H1 (cell line): ENCODE data around the gene SSH2. TPM values are rescaled to one million over a fixed set of nuclear protein-coding genes. Genes with fewer than 3 reads are reported as not detected.

ENCODE experiments used
- CTCF ChIA-PET: fragments of 300-600 bp; sonication (Branson Sonifier 250); formaldehyde crosslinking; loops from one replicate; lab custom pipeline; 2021; ENCODE audit not compliant: partially characterized antibody; lab: Charles Lee
- POLR2A ChIA-PET: fragments of 300-600 bp; sonication (Branson Sonifier 250); formaldehyde crosslinking; loops from one replicate; lab custom pipeline; 2021; ENCODE audit warnings: inconsistent platforms; ENCODE audit not compliant: partially characterized antibody; lab: Charles Lee
- DNase-seq, 2 experiments: peaks; one replicate each; pipeline versions ENCODE4 v3.0.0 to v3.0.0-alpha.2; 2010 to 2022; ENCODE audit warnings: low spot score in 2 of 2, low read depth in 1 of 2, mixed read lengths in 1 of 2
- FAIRE-seq: peaks from 2 replicates; lab custom pipeline; 2011; peaks lifted over from hg19 to GRCh38; lab: Jason Lieb, UNC
- H2AFZ ChIP-seq: 2 replicates; pipeline ENCODE4 v1.8.1; 2012; ENCODE audit warnings: low read length, inconsistent platforms
- H2AK5ac ChIP-seq: 2 replicates; pipeline ENCODE4 v1.6.1; 2013; ENCODE audit warnings: low read depth, low read length
- H2BK120ac ChIP-seq: replicated peaks from 2 replicates; pipeline ENCODE3; 2013; ENCODE audit warnings: low read depth, low read length, inconsistent platforms
- H2BK12ac ChIP-seq: 2 replicates; pipeline ENCODE4 v1.6.1; 2013; ENCODE audit warnings: low read depth, low read length
- H2BK15ac ChIP-seq: 2 replicates; pipeline ENCODE4 v1.6.1; 2013; ENCODE audit warnings: low read length
- H2BK20ac ChIP-seq: 2 replicates; pipeline ENCODE4 v1.6.1; 2013; ENCODE audit warnings: low read length
- H2BK5ac ChIP-seq: 2 replicates; pipeline ENCODE4 v1.6.1; 2013; ENCODE audit warnings: low read depth, low read length
- H3K14ac ChIP-seq: 2 replicates; pipeline ENCODE4 v1.6.1; 2013; ENCODE audit warnings: inconsistent platforms; ENCODE audit not compliant: insufficient read length
- H3K18ac ChIP-seq: 2 replicates; pipeline ENCODE4 v1.6.1; 2013; ENCODE audit warnings: low read length; ENCODE audit errors: extremely low read depth
- H3K23ac ChIP-seq: 2 replicates; pipeline ENCODE4 v1.6.1; 2013; ENCODE audit warnings: inconsistent platforms; ENCODE audit not compliant: insufficient read length
- H3K23me2 ChIP-seq: 2 replicates; pipeline ENCODE4 v1.6.1; 2013; ENCODE audit warnings: low read depth, low read length
- H3K27ac ChIP-seq: 2 replicates; pipeline ENCODE4 v1.6.1; 2011; ENCODE audit warnings: low read depth, low read length, inconsistent platforms
- H3K27me3 ChIP-seq, 4 experiments: replicated peaks in 1 of 4; 1 replicate in 1 of 4; 2 replicates in 3 of 4; pipeline versions ENCODE4 v1.6.1 to v1.8.1; 2011 to 2013; ENCODE audit warnings: low read length in 3 of 4, mild to moderate bottlenecking in 3 of 4, inconsistent platforms in 2 of 4, mixed read lengths in 2 of 4, moderate library complexity in 1 of 4; ENCODE audit not compliant: control insufficient read depth in 3 of 4, insufficient read depth in 3 of 4; ENCODE audit errors: extremely low read depth in 1 of 4
- H3K36me3 ChIP-seq, 4 experiments: 2 replicates each; pipeline versions ENCODE4 v1.6.1 to v1.8.1; 2011 to 2013; ENCODE audit warnings: mild to moderate bottlenecking in 4 of 4, low read length in 3 of 4, moderate library complexity in 2 of 4, control low read depth in 1 of 4, inconsistent platforms in 1 of 4; ENCODE audit not compliant: insufficient read depth in 4 of 4, control insufficient read depth in 2 of 4
- H3K4ac ChIP-seq: replicated peaks from 2 replicates; pipeline ENCODE3; 2013; ENCODE audit warnings: low read length, low read depth, mixed read lengths, inconsistent platforms; ENCODE audit not compliant: insufficient read length
- H3K4me1 ChIP-seq, 4 experiments: replicated peaks in 1 of 4; 1 replicate in 1 of 4; 2 replicates in 3 of 4; pipeline versions ENCODE4 v1.6.1 to v1.8.1; 2011 to 2013; ENCODE audit warnings: low read length in 3 of 4, inconsistent platforms in 2 of 4, mixed read lengths in 1 of 4; ENCODE audit not compliant: insufficient read depth in 4 of 4, control insufficient read depth in 3 of 4
- H3K4me2 ChIP-seq, 2 experiments: 2 replicates each; pipeline versions ENCODE4 v1.6.1 to v1.8.1; 2011 to 2013; ENCODE audit warnings: low read depth in 2 of 2, low read length in 2 of 2, control low read depth in 1 of 2, inconsistent platforms in 1 of 2, mild to moderate bottlenecking in 1 of 2; ENCODE audit not compliant: insufficient read depth in 1 of 2
- H3K4me3 ChIP-seq, 4 experiments: fragments of 200-600, 300-600 bp in 1 of 4; sonication (generic), shearing (Covaris generic), sonication (Bioruptor Twin) in 1 of 4; 2 replicates each; pipeline versions ENCODE4 v1.5.1 to v1.8.1; 2011 to 2016; ENCODE audit warnings: low read length in 4 of 4, low read depth in 3 of 4, control low read depth in 2 of 4, inconsistent platforms in 2 of 4, mild to moderate bottlenecking in 2 of 4, mixed read lengths in 1 of 4, moderate library complexity in 1 of 4; ENCODE audit not compliant: insufficient read depth in 2 of 4; ENCODE audit errors: extremely low read depth in 1 of 4
- H3K56ac ChIP-seq: replicated peaks from 2 replicates; pipeline ENCODE3; 2013; ENCODE audit warnings: low read depth, mild to moderate bottlenecking, mixed read lengths, low read length, inconsistent platforms; ENCODE audit not compliant: insufficient read length
- H3K79me1 ChIP-seq: 2 replicates; pipeline ENCODE4 v1.6.1; 2013; ENCODE audit warnings: low read depth, low read length, control low read depth
- H3K79me2 ChIP-seq, 2 experiments: 2 replicates each; pipeline versions ENCODE4 v1.6.1 to v1.8.1; 2012 to 2013; ENCODE audit warnings: low read length in 2 of 2, mild to moderate bottlenecking in 2 of 2, inconsistent platforms in 1 of 2; ENCODE audit not compliant: insufficient read depth in 2 of 2, control insufficient read depth in 1 of 2
- H3K9ac ChIP-seq, 4 experiments: replicated peaks in 1 of 4; 1 replicate in 1 of 4; 2 replicates in 3 of 4; pipeline versions ENCODE4 v1.6.1 to v1.8.1; 2011 to 2013; ENCODE audit warnings: low read depth in 3 of 4, low read length in 3 of 4, control low read depth in 2 of 4, mild to moderate bottlenecking in 2 of 4, moderate library complexity in 2 of 4, inconsistent platforms in 1 of 4; ENCODE audit errors: extremely low read depth in 1 of 4
- H3K9me3 ChIP-seq, 2 experiments: 2 replicates each; pipeline versions ENCODE4 v1.6.1 to v1.8.1; 2012 to 2013; ENCODE audit warnings: mild to moderate bottlenecking in 2 of 2, moderate library complexity in 2 of 2, control low read depth in 1 of 2, inconsistent platforms in 1 of 2, low read depth in 1 of 2, low read length in 1 of 2, mixed read lengths in 1 of 2; ENCODE audit not compliant: insufficient read depth in 2 of 2
- H4K20me1 ChIP-seq, 2 experiments: replicated peaks in 1 of 2; 2 replicates each; pipeline versions ENCODE3 to v1.8.1; 2011 to 2013; ENCODE audit warnings: inconsistent platforms in 2 of 2, low read length in 2 of 2, mild to moderate bottlenecking in 1 of 2; ENCODE audit not compliant: insufficient read depth in 2 of 2, control insufficient read depth in 1 of 2
- H4K5ac ChIP-seq: 2 replicates; pipeline ENCODE4 v1.6.1; 2013; ENCODE audit warnings: low read length, low read depth, mixed read lengths, inconsistent platforms; ENCODE audit not compliant: insufficient read length
- H4K8ac ChIP-seq: 2 replicates; pipeline ENCODE4 v1.8.0; 2013; ENCODE audit warnings: mild to moderate bottlenecking, moderate library complexity, low read length, inconsistent platforms; ENCODE audit not compliant: insufficient read depth; ENCODE audit errors: extremely low read depth
- H4K91ac ChIP-seq: replicated peaks from 2 replicates; pipeline ENCODE3; 2013; ENCODE audit warnings: low read length, mixed read lengths, inconsistent platforms; ENCODE audit not compliant: insufficient read length
- EP300 ChIP-seq, 2 experiments: IDR thresholded peaks; 1 replicate in 1 of 2; 2 replicates in 1 of 2; pipeline ENCODE4 v1.6.1; 2011 to 2012; ENCODE audit warnings: low read depth in 2 of 2, low read length in 2 of 2, mild to moderate bottlenecking in 2 of 2, borderline replicate concordance in 1 of 2, inconsistent platforms in 1 of 2, moderate library complexity in 1 of 2
- JUND ChIP-seq: IDR thresholded peaks from 2 replicates; pipeline ENCODE4 v1.6.1; 2011; ENCODE audit warnings: mild to moderate bottlenecking, improper control_type of control experiment, low read length
- RBBP5 ChIP-seq: IDR thresholded peaks from 2 replicates; pipeline ENCODE4 v1.7.1; 2012; ENCODE audit warnings: low read depth, mild to moderate bottlenecking, inconsistent platforms, low read length, moderate library complexity, borderline replicate concordance
- SIX5 ChIP-seq: IDR thresholded peaks from 2 replicates; pipeline ENCODE4 v1.6.1; 2011; ENCODE audit warnings: mild to moderate bottlenecking, low read depth, low read length
- YY1 ChIP-seq: IDR thresholded peaks from 2 replicates; pipeline ENCODE4 v1.6.1; 2011; ENCODE audit warnings: low read depth, mild to moderate bottlenecking, low read length
- WGBS, 2 experiments: shearing (Covaris generic) in 1 of 2; methylation state at CpG; one replicate each; pipeline versions ENCODE4 v1.1.6 to v1.1.7; 2013 to 2015; ENCODE audit warnings: low lambda C conversion rate in 2 of 2, mixed read lengths in 2 of 2, inconsistent platforms in 1 of 2, low coverage in 1 of 2, missing lambda C conversion rate in 1 of 2; ENCODE audit not compliant: insufficient replicate concordance in 2 of 2, insufficient coverage in 1 of 2, insufficient read length in 1 of 2; ENCODE audit errors: extremely low coverage in 1 of 2, missing lambda C conversion rate in 1 of 2; 5-methylcytosine and 5-hydroxymethylcytosine counted together
- polyA plus RNA-seq, 7 experiments: library from polyadenylated mRNA; depleted of rRNA in 3 of 7; stranded (reverse) in 5 of 7; unstranded in 2 of 7; fragments of >200 nt in 5 of 7; fragments of 200-250 nt in 2 of 7; gene quantifications; 1 replicate in 5 of 7; 2 replicates in 1 of 7; 4 replicates in 1 of 7; pipeline versions ENCODE4 v1.2.1 to v1.2.3, GENCODE V29; 2011 to 2013; ENCODE audit warnings: missing spikeins in 2 of 7, mixed read lengths in 2 of 7
- total RNA-seq: library from RNA; stranded (reverse); fragmentation: NEBNext Ultra II Directional; extraction: Animal tissue kit (Norgen Biotek cat#: 25700); gene quantifications from 2 replicates; pipeline ENCODE4 v1.2.1, GENCODE V29; 2021

The SSH2 gene
- total and polyA plus RNA-seq, 2 of the 8 experiments (the other 6 are each of a cell fraction or from before 2014, with no cell fraction given) = 5.2 to 15.9 TPM

GRCh38 chr17:29977836-29978235 is 47.8 kb upstream of the SSH2 start:
- H4K91ac ChIP-seq = no peak overlapping the region
- H4K5ac ChIP-seq = no peak overlapping the region
- H3K4ac ChIP-seq = no peak overlapping the region
- H3K23me2 ChIP-seq = no peaks in the 10 kb centered on the region
- no peak overlapping the region for H3K4me2 ChIP-seq
- H2BK20ac ChIP-seq = no peak overlapping the region
- H2AFZ ChIP-seq = no peak overlapping the region
- H2BK5ac ChIP-seq = no peak overlapping the region
- POLR2A ChIA-PET = no interaction called here
- H3K4me3 ChIP-seq = no peak overlapping the region
- no peak overlapping the region for H3K9ac ChIP-seq
- H3K79me1 ChIP-seq = no peaks in the 10 kb centered on the region
- H2AK5ac ChIP-seq = no peak overlapping the region
- WGBS, 2 experiments = 79% methylated on average over 1 of the region's 1 CpG; no CpG with 5 or more reads in 1 of the 2 experiments
- no peak overlapping the region for H3K14ac ChIP-seq
- H3K9me3 ChIP-seq = no peaks in the 10 kb centered on the region
- no peak for FAIRE-seq
- no peaks in the 10 kb centered on the region for H4K20me1 ChIP-seq
- CTCF ChIA-PET = interaction anchor here (0.7 kb wide), 1 partner anchor 46 kb away, joined by 3 read pairs; no protein-coding TSS in a partner anchor
- H3K27ac ChIP-seq = no peak overlapping the region
- DNase-seq = no peak
- H2BK15ac ChIP-seq = no peak overlapping the region
- no peak overlapping the region for H2BK12ac ChIP-seq
- no peak overlapping the region for H3K18ac ChIP-seq
- no peak overlapping the region for H4K8ac ChIP-seq
- no peaks in the 10 kb centered on the region for H3K36me3 ChIP-seq
- H3K56ac ChIP-seq = no peak overlapping the region
- H3K23ac ChIP-seq = no peak overlapping the region
- H2BK120ac ChIP-seq = no peak overlapping the region
- no peak for TF ChIP-seq RBBP5
- TF ChIP-seq JUND = no peak
- TF ChIP-seq SIX5 = no peak
- no peak for TF ChIP-seq YY1
- TF ChIP-seq EP300 (IDR thresholded peaks at IDR 0.05; ENCODE audit: borderline replicate concordance in 1 of 2, low read depth in 2 of 2, low read length in 2 of 2) = no peak
- H3K27me3 ChIP-seq = no peaks in the 10 kb centered on the region
- no peaks in the 10 kb centered on the region for H3K79me2 ChIP-seq
- no peaks in the 10 kb centered on the region for H3K4me1 ChIP-seq
